GM11168 (cell line): ENCODE data around the gene LTO1.

Experiments
- in situ Hi-C: fragments of 300-500 bp; cut with MboI; formaldehyde crosslinking; loops from one replicate; pipeline ENCODE4 v1.12.0; 2022; ENCODE audit warnings: low sequenced_read_pairs; ENCODE audit not compliant: unreplicated experiment

LTO1 gene

DNA sequence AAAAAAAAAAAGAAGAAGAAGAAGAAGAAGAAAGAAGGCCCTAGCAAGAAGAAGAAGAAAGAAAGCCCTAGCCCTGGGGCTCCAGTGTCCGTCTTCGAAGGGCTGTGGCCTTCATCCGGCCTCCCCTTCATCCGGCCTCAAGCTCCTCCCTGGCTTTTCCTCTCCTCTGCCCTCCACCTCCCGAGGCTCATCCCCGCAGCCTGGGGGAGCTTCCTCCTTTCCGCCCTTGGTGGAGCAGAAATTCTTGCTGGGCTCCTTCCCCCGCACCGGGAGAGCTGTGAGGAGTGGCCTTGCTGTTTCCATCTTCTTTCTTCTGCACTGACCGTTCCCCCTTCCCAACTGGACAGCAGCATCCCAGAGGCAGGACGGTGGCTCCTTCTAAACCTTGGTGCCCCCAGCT is 9.5 kb upstream of the LTO1 start:
- in situ Hi-C loops: loop anchor here (10.0 to 25.0 kb wide), 2 partner anchors 190 to 503 kb away; no protein-coding TSS in a partner anchor

DNA sequence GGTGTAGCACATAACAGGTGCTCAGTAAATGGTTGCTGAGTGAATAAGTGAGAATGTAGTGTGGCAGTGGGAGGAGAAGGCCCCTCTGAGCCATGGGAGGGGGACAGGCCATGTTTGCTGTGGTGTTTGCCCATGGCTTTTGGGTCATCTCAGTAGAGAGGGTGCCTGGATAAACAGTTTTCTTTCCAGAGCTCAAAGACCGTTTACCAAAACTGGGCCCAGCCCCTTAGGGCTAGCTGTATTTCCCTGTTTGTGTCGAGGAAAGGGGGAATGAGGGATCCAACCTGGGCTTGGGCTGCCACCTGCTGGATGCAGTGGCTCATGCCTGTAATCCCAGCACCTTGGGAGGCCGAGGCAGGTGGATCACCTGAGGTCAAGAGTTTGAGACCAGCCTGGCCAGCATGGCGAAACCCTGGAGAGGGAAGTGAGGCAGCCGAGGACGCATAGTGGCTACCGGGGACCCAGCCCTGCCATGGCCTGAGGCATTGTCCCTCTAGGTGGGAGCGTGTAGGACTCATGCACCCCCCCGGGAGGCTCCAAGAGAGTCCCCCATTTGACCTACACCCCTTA is 8.7 kb upstream of the LTO1 start:
- in situ Hi-C loops: loop anchor here (10.0 to 25.0 kb wide), 2 partner anchors 191 to 503 kb away; no protein-coding TSS in a partner anchor

DNA sequence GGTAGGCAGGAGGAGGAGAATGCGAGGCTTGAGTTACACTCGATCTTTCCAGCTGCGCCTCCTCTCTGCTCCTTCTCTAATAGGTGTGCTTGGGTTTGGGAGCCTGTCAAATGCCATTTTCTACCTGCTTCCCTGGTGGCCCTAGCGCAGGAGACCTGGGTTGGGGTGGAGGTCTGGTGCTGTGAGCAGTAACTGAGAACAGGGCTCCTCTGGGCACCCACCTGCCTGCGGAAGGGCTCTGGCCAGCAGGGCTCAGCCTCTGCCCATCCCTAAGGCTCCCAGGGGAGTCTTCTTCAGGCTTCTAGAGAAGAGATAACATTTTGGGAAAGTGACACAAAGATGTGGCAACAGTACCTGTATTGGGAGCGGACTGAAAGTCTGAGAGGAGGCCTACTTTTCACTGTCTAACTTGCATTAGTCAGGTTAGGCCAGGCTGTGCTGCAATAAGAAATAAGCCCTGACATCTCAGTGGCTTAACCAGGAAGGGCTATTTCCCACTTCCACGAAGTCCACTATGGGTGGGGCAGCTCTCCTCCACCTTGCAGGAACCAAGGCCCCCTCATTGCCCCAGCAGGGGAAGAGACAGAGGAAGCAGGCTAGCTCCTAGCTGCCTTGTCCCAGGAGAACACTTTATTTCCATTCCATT is 7.7 kb upstream of the LTO1 start:
- in situ Hi-C loops: loop anchor here (10.0 to 25.0 kb wide), 2 partner anchors 192 to 504 kb away; no protein-coding TSS in a partner anchor

DNA sequence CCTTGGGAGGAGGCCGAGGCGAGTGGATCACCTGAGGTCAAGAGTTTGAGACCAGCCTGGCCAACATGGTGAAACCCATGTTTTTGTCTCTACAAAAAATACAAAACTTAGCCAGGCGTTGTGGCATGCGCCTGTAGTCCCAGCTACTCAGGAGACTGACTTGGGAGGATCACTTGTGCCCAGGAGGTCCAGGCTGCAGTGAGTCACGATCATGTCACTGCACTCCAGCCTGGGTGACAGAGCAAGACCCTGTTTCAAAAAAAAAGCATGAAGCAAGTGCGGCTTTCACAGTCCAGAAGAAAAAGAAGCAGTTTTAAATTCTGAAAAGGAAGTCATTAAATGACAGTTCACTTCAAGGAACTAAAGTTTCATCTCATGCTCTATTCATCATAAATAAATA is 7.1 kb upstream of the LTO1 start:
- in situ Hi-C loops: loop anchor here (10.0 to 25.0 kb wide), 2 partner anchors 193 to 505 kb away; no protein-coding TSS in a partner anchor

DNA sequence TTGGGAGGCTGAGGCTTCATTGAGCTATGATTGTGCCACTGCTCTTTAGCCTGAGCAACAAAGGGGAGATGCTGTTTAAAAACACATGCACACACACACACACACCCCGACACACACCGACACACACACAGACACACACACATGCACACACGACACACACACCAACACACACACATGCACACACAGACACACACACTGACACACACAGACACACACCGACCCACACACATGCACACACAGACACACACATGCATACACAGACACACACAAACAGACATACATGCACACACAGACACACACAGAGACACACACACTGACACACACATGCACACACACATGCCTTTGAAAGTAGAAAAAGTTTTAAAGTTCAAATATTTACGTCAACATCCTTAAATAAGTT is 5.5 kb upstream of the LTO1 start:
- in situ Hi-C loops: loop anchor here (10.0 to 25.0 kb wide), 2 partner anchors 194 to 507 kb away; no protein-coding TSS in a partner anchor

DNA sequence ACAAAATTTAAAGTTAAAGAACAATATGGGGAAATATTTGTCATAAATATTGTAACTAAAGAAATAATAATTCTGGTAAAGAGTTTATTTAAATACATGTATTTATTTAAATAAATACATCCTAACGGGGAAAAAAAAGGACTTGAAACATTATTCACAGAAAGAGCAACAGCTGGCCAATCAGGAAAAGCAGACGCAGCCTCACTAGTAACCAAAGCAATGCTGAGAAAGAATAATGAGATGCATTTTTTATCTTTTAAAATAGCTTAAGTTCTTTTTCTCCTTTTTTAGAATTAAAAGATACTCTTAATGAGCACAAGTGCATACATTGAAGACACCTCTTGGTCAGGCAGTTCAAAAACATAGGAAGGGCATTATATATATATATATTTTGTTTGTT is 2.6 kb upstream of the LTO1 start:
- in situ Hi-C loops: loop anchor here (25.0 kb wide), 1 partner anchor 510 kb away; no protein-coding TSS in a partner anchor

DNA sequence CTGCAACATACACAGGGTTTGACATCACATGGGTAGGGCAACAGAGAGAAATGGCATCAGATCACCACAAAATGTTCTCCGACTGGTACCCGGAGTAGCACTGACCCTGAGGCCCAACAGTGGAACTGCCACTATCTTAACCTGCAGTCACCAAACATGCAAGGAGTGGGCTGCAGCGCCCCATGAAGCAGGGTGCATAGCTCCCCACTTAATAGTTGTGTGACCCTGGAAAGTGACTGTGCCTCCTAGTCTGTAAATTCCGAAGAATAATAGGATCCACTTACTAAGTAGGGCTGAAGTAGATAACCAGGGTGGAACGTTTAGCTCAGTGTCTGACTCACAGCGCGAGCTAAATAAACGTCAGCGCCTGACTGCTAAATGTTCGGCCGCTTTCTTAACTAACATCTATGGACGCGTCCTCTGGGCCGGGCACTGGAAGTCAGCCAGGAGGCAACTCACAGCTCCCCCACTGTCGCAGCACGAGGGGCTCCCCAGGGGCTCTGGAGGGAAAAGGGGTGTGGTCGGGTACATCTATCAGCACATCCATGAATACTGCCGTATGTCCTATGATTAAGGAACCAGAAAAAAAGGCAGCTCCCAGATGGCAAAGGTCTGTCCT is 777 bp downstream of the LTO1 start:
- in situ Hi-C loops: no loop called here

DNA sequence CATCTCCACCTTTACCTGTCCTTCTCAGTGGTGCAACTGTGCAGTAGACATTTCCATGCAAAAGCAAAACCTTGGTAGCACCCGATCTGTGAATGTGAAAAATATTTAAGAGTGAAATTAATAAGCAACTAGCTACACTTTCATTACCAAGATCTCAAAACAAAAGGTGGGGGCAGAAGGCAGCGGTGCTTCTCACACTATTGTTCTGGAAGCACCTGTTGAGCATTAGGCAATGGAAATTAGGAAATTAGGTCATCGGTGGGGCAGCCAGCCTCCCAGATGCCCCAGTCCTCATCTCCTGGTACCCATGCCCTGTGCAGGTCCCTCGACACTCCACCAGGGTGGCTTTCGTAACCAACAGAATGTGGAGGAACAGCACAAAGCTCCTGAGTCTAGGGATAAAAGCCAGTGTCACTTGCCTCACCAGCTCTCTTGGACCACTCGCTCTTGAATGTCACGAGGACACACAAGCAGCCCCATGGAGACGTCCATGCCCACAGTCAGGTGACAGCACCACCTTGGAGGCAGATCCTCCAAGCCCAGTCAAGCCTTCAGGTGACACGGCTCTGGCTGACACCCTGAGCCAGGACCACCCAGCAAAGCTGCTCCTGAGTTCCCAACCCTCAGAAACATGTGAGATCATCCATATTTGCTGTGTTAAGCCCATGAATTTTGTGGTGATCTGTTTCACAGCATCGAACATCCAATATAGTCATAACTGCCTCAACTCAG is 3.3 kb downstream of the LTO1 start:
- in situ Hi-C loops: no loop called here

DNA sequence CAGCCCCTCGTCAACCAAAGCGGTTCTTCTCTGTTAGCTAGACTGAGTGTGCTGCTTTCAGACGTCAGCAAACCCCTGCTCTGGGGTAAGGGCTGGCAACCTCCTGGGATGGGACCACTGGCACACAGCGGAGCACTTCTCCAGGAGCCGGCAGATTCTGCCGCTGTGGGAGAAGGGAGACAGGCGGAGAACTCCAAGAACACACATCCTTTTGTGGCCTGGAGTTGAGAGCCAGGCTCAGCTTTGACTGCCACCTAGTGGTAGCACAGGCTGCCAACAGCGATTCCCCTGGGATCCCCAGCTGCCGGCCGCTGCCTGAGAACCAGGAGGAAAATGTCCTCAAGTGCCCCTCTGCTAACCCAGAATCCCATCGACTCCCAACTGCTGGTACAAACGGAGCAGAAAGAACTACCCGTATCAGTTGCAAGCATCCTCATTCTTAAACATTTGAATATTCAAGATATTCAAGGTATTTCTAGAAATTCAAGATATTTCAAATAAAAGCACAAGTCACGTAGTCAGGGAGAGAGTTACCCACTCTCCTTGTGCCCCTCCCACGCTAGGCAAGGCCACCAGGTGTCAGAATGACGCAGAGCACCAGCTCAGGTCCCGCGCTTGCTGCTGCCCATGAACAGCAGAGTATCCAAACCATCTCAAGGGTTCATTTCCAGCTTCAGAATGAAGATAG is 4.9 kb downstream of the LTO1 start:
- in situ Hi-C loops: no loop called here

DNA sequence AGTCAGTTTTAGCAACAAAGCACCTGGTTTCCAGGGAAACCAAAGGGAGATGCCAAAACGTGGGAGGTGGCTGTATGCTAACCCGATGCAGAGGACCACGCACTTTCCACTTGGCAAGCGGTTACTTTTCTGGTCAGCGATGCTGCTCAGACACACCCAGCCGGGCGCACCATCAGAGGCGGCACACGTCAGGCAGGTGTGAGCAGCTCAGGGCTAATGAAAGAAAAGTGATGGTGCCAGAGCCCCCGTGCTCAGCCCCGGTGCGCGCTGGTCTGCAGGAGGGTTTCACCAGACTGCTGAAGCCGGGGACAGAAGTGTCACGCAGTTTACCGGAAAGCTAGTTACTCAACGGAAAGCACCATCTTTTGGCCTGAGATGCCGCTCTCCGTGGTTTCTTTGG is 5.7 kb downstream of the LTO1 start:
- in situ Hi-C loops: no loop called here

DNA sequence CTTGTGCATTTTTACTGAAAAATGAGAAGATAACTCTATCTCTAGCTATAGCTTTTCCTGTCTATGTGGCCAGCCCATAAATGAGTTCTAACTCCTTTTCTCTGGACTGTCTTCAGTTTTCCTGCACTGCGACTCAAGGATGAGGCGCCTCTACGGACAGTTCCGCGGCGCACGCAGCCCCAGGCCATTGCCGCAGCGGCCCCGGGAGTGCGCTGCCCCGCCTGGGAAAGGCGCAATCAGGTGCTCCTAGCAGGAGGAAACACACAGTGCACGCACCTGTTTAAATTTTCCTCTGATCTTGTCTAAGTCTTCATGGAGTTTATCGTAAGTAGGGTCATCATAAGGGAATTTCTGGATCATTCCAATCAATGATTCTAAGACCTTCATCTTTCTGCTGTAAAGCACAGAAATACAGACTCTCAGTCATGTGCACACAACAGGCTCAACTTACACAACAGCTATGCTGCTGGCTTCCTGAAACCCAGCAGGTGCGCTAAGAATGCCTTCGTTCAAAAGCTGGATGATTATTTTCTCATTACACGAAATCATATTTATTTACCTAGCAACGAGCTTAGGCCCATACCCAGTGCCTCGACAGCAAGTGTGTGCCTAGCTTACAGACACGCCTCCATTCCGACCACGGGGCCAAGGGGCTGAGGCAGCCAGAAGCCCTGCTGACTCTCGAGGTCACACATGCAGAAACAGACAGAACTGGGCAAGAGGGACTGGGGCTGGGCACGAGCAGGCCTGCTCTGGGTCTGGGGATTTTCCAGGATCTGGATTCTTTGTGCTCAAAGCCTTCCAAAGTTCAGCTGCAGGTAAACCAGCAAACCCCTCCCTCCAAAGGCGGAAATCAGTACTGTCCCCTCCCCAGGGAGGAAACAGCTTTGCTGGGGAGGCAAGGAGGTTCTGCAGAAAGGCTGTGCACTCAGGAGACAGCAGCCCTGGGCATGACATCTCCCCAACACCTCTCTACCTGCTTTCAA is 7.2 kb downstream of the LTO1 start:
- in situ Hi-C loops: no loop called here

DNA sequence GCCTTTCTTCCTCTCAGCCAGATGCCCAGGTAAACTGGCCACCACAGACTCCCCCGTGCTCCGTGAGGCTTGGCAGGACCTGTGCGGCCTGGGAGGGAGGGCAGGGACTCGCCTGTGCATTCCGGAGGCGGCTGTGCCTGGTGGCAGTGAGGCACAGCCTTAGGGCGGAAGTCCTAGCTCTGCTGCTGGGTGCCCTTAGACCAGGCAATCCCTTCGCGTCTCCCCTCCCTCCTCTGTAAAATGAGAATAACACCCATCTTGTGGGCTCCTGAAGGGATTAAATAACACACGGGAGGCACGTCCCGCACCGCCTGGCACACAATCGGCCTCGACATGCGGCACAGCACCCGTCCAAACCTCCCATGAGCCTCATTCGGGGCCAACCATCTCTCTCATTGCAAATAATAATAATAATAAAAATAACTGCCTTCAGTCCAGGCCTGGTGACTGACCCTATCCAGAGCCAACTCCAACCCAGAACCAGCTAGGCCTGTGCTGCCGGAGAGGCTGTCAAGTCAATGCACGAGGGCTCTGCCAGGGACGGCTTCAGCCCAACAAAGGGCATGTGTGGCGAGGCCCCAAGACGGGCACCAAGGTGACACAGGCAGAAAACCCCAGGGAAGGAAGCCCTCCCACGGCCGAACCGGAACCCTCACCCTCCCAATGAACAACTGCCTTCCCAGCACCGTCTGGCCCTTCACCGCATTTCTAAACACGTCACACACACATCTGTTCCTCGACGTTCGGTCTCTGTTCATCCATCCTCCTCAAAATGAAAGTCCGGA is 8.2 kb downstream of the LTO1 start:
- in situ Hi-C loops: no loop called here

DNA sequence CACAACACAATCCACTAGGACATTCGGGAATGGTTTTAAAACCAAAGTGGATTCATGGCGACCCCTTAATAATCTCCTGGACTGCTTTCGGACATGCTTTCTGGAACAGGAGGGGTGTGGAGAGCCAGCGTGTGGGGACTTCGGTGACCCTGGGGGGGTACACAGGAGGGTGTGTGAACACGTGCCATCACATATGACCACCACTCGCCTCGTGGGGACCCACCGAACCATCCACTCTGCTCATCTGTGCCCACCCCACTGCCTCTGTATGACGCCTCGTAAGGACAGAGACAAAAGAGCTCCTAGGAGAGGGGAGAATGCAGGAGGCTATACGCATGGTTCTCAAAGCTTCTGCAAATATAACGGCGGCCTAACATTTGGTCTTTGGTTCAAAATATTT is 8.9 kb downstream of the LTO1 start:
- in situ Hi-C loops: no loop called here

DNA sequence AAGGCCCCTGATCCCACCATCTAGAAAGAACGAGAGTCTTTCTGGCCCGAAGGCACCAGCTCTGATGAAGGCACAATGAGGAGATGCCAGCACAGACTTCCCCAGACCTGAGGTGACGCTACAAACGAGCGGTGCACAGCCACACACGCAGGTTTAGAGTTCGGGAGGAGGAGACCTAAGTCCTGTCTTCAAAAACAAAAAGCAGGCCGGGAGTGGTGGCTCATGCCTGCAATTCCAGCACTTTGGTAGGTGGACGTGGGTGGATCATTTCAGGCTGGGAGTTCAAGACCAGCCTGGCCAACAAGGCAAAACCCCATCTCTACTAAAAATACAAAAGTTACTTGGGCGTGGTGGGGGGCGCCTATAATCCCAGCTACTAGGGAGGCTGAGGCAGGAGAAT is 9.5 kb downstream of the LTO1 start:
- in situ Hi-C loops: no loop called here

DNA sequence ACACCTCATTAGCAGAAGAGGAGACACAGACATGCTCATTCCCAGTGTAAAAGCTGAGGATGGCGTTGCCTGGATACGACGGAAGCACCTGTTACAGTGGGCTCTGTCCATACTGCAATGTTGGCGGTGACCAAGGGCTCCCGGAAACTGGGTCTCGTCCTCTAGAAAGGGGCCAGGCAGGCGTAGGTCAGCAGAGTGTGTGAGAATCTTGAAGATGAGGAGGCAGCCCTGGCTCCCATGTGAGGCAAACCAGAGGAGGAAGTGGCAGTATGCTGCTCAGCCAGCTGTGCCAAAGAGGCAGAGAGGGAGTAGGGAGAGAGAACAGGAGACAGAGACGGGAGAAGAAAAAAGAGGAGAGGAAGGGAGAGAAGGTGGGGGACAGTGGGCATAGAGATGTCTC is 10.3 kb downstream of the LTO1 start:
- in situ Hi-C loops: no loop called here

DNA sequence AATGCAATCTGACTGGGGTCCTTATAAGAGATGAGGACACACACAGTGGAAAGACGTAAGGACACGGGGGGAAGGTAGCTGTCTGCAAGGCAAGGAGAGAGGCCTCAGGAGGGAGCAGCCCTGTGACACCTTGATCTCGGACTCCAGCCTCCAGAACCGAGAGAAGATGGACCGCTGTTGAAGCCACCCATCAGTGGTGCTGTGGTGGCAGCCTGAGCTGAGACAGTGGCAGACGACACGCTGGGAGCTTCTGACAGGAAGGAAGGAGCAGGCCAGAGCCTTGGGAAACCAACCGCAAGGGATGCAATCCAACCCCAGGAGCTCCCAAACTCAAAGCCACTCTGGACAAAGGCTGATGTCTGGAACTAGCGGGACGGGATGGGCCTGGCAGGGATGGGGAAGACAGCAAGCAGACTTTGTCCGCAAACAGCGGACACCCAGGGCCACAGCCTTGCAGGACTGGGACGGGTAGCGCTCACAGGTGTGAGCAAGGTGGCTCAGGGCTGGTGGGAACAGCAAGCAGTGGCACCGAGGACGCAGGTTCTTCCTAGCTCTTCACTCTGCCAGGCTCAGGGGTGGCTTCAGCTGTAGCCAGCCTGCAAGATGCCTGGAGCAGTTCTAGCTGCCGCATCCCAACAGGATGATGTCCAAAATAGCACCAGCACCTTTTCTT is 10.9 kb downstream of the LTO1 start:
- in situ Hi-C loops: no loop called here

DNA sequence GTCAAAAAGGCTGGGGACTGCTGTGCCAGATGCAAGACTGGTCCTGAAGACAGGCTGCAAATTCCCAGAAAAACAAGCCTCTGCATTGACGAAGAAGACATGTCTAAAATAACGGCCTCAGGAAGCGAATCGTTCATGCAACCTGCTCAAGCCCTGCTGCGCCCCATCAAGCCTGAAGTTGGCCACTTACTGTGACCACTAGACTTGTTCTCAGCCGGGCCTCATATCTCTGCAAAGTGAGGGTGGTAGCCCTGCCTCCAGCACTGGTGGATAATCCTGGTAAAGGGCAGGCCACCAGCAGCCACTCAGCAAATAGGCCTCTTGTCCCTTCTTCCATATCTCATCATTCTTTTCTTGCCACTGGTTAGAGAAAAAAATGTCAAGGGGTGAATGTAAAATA is 11.8 kb downstream of the LTO1 start:
- in situ Hi-C loops: no loop called here

DNA sequence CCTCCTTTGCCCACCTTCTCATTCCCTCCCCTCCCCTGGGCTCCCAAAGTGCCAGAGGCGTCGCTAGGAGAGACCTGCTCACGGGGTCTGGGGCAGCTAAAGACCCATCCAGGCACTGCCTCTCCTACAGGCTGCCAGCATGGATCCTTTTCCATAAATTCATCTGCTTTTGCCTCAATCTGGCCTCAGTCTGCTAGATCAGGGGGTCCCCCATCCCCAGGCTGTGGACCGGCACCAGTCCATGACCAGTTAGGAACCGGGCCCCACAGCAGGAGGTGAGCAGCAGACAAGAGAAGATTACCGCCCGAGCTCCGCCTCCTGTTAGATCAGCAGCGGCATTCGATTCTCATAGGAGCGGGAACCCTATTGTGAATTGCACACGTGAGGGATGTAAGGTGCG is 12.3 kb downstream of the LTO1 start:
- in situ Hi-C loops: no loop called here
